ENCODE results near the gene GET3. TPM values are rescaled to one million over a fixed set of nuclear protein-coding genes. Genes with fewer than 3 reads are reported as not detected.

GET3 gene
- total and polyA plus RNA-seq, 2 of the 13 experiments (the other 11 are each of a cell fraction or from before 2014, with no cell fraction given): 57.7 to 59.4 TPM

DNA sequence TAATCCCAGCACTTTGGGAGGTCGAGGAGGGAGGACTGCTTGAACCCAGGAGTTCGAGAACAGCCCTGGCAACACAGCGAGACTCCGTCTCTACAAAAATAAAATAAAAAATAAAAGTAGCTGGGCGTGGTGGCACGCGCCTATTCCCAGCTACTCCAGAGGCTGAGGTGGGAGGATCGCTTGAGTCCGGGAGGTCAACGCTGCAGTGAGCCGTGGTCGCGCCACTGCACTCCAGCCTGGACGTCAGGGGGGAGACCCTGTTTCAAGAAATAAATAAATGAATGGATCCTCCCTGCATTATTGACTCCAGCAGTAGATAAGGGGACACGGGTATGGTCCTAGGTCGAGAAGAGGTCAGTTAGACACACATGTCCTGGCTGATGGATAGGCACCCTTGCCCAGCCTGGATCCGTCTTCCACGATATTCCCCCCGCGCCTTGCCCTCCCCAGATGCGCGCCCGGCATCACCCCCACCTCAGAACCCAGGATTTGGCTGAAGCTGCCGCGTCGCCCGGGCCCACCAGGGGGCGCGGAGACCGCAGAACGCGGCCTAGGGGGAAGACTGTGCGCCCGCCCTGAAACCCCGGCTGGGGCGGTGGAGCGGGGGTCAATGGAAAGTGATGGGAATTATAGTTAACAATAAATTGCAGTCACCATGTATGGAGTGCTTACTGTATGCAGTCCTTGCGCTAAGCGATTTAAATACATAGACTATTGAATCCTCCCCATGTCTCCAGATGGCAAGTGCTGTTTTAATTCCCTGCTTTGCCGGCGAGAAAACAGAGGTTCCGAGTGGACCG is 40.1 kb downstream of the GET3 start (continued):
- TF ChIP-seq ZBTB8A (CRISPR knock-in tag; IDR thresholded peaks at IDR 0.05; ENCODE audit: borderline replicate concordance, low read depth): no peak
- TF ChIP-seq, protein P1, sequence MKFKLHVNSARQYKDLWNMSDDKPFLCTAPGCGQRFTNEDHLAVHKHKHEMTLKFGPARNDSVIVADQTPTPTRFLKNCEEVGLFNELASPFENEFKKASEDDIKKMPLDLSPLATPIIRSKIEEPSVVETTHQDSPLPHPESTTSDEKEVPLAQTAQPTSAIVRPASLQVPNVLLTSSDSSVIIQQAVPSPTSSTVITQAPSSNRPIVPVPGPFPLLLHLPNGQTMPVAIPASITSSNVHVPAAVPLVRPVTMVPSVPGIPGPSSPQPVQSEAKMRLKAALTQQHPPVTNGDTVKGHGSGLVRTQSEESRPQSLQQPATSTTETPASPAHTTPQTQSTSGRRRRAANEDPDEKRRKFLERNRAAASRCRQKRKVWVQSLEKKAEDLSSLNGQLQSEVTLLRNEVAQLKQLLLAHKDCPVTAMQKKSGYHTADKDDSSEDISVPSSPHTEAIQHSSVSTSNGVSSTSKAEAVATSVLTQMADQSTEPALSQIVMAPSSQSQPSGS (CRISPR knock-in tag; IDR thresholded peaks at IDR 0.05): 0 out of 2 replicates have a peak, but pooled peaks have one; percentile 29
- TF ChIP-seq SSRP1 (CRISPR knock-in tag; IDR thresholded peaks at IDR 0.05): 0 out of 2 replicates have a peak, but pooled peaks have one; percentile 24
- TF ChIP-seq NFATC3 (CRISPR knock-in tag; IDR thresholded peaks at IDR 0.05): no peak
- no peak for TF ChIP-seq NFE2L1 (CRISPR knock-in tag; IDR thresholded peaks at IDR 0.05; ENCODE audit: borderline replicate concordance)
- TF ChIP-seq, protein P2, sequence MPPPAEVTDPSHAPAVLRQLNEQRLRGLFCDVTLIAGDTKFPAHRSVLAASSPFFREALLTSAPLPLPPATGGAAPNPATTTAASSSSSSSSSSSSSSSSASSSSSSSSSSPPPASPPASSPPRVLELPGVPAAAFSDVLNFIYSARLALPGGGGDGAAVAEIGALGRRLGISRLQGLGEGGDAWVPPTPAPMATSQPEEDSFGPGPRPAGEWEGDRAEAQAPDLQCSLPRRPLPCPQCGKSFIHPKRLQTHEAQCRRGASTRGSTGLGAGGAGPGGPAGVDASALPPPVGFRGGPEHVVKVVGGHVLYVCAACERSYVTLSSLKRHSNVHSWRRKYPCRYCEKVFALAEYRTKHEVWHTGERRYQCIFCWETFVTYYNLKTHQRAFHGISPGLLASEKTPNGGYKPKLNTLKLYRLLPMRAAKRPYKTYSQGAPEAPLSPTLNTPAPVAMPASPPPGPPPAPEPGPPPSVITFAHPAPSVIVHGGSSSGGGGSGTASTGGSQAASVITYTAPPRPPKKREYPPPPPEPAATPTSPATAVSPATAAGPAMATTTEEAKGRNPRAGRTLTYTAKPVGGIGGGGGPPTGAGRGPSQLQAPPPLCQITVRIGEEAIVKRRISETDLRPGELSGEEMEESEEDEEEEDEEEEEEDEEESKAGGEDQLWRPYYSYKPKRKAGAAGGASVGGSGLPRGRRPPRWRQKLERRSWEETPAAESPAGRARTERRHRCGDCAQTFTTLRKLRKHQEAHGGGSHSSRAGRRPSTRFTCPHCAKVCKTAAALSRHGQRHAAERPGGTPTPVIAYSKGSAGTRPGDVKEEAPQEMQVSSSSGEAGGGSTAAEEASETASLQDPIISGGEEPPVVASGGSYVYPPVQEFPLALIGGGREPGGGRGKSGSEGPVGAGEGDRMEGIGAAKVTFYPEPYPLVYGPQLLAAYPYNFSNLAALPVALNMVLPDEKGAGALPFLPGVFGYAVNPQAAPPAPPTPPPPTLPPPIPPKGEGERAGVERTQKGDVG (CRISPR knock-in tag; IDR thresholded peaks at IDR 0.05; ENCODE audit: borderline replicate concordance): no peak
- no peak for TF ChIP-seq HDAC1 (CRISPR knock-in tag; IDR thresholded peaks at IDR 0.05)
- TF ChIP-seq RBM22 (optimal IDR thresholded peaks at IDR 0.05; ENCODE audit: low read length): no peak
- TF ChIP-seq, protein P3, sequence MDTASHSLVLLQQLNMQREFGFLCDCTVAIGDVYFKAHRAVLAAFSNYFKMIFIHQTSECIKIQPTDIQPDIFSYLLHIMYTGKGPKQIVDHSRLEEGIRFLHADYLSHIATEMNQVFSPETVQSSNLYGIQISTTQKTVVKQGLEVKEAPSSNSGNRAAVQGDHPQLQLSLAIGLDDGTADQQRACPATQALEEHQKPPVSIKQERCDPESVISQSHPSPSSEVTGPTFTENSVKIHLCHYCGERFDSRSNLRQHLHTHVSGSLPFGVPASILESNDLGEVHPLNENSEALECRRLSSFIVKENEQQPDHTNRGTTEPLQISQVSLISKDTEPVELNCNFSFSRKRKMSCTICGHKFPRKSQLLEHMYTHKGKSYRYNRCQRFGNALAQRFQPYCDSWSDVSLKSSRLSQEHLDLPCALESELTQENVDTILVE (CRISPR knock-in tag; IDR thresholded peaks at IDR 0.05): no peak
- TF ChIP-seq, protein P4, sequence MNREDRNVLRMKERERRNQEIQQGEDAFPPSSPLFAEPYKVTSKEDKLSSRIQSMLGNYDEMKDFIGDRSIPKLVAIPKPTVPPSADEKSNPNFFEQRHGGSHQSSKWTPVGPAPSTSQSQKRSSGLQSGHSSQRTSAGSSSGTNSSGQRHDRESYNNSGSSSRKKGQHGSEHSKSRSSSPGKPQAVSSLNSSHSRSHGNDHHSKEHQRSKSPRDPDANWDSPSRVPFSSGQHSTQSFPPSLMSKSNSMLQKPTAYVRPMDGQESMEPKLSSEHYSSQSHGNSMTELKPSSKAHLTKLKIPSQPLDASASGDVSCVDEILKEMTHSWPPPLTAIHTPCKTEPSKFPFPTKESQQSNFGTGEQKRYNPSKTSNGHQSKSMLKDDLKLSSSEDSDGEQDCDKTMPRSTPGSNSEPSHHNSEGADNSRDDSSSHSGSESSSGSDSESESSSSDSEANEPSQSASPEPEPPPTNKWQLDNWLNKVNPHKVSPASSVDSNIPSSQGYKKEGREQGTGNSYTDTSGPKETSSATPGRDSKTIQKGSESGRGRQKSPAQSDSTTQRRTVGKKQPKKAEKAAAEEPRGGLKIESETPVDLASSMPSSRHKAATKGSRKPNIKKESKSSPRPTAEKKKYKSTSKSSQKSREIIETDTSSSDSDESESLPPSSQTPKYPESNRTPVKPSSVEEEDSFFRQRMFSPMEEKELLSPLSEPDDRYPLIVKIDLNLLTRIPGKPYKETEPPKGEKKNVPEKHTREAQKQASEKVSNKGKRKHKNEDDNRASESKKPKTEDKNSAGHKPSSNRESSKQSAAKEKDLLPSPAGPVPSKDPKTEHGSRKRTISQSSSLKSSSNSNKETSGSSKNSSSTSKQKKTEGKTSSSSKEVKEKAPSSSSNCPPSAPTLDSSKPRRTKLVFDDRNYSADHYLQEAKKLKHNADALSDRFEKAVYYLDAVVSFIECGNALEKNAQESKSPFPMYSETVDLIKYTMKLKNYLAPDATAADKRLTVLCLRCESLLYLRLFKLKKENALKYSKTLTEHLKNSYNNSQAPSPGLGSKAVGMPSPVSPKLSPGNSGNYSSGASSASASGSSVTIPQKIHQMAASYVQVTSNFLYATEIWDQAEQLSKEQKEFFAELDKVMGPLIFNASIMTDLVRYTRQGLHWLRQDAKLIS (CRISPR knock-in tag; IDR thresholded peaks at IDR 0.05): no peak
- TF ChIP-seq ZNF572 (CRISPR knock-in tag; IDR thresholded peaks at IDR 0.05): 0 out of 2 replicates have a peak, but pooled peaks have one; percentile 57
- TF ChIP-seq JUNB (CRISPR knock-in tag; IDR thresholded peaks at IDR 0.05; ENCODE audit: borderline replicate concordance): no peak
- TF ChIP-seq RARG (CRISPR knock-in tag; IDR thresholded peaks at IDR 0.05; ENCODE audit: low read depth): no peak
- TF ChIP-seq, protein P5, sequence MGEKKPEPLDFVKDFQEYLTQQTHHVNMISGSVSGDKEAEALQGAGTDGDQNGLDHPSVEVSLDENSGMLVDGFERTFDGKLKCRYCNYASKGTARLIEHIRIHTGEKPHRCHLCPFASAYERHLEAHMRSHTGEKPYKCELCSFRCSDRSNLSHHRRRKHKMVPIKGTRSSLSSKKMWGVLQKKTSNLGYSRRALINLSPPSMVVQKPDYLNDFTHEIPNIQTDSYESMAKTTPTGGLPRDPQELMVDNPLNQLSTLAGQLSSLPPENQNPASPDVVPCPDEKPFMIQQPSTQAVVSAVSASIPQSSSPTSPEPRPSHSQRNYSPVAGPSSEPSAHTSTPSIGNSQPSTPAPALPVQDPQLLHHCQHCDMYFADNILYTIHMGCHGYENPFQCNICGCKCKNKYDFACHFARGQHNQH (CRISPR knock-in tag; IDR thresholded peaks at IDR 0.05): no peak
- no peak for TF ChIP-seq HNF4A (CRISPR knock-in tag; IDR thresholded peaks at IDR 0.05)
- TF ChIP-seq RBFOX2 (IDR thresholded peaks at IDR 0.05; ENCODE audit: low read depth, low read length): 0 out of 2 replicates have a peak, but pooled peaks have one; percentile 7
- no peak for TF ChIP-seq MED13 (CRISPR knock-in tag; IDR thresholded peaks at IDR 0.05)
- TF ChIP-seq XRCC5 (optimal IDR thresholded peaks at IDR 0.05; ENCODE audit: low read length): peak; percentile 87

Measured in HepG2 (cell line).